HepG2 (cell line): ENCODE data around the gene ADAT3. TPM values are rescaled to one million over a fixed set of nuclear protein-coding genes. Genes with fewer than 3 reads are reported as not detected.
A peak's percentile ranks its signal among the peaks of the same experiment; 100 is the strongest.

Experiments used
- ARID4A ChIP-seq: sonication (generic); formaldehyde crosslinking; IDR thresholded peaks from 2 replicates; pipeline ENCODE4 v1.5.0; 2020; ENCODE audit warnings: mild to moderate bottlenecking, missing genetic modification reagents, borderline replicate concordance
- CBFB ChIP-seq: sonication (generic); formaldehyde crosslinking; IDR thresholded peaks from 2 replicates; pipeline ENCODE4 v1.4.0; 2020; ENCODE audit warnings: missing genetic modification reagents
- CHCHD3 ChIP-seq: sonication (generic); formaldehyde crosslinking; IDR thresholded peaks from 2 replicates; pipeline ENCODE4 v1.8.0; 2022; ENCODE audit warnings: mild to moderate bottlenecking, missing genetic modification reagents, moderate library complexity
- CREM ChIP-seq, 2 experiments: sonication (generic) in 1 of 2; formaldehyde crosslinking in 1 of 2; IDR thresholded peaks; 2 replicates each; pipeline versions ENCODE4 v1.4.0 to v1.6.1; 2016 to 2020; ENCODE audit warnings: antibody characterized with exemption in 1 of 2, mild to moderate bottlenecking in 1 of 2, missing genetic modification reagents in 1 of 2
- EEA1 ChIP-seq: sonication (generic); formaldehyde crosslinking; IDR thresholded peaks from 2 replicates; pipeline ENCODE4 v1.5.1; 2020; ENCODE audit warnings: mild to moderate bottlenecking, missing genetic modification reagents, borderline replicate concordance
- FOXK2 ChIP-seq: fragments of 450-650 bp; IDR thresholded peaks from 2 replicates; pipeline ENCODE4 v1.6.1; 2016
- FOXP1 ChIP-seq, 2 experiments: fragments of 450-650 bp in 1 of 2; IDR thresholded peaks; 2 replicates each; pipeline ENCODE4 v1.6.1; 2017 to 2018; ENCODE audit warnings: antibody characterized with exemption in 1 of 2
- GABPB1 ChIP-seq: IDR thresholded peaks from 2 replicates; pipeline ENCODE4 v1.6.1; 2016; ENCODE audit warnings: mild to moderate bottlenecking, missing genetic modification reagents, moderate library complexity, missing compliant biosample characterization
- KDM2A ChIP-seq: sonication (generic); formaldehyde crosslinking; IDR thresholded peaks from 2 replicates; pipeline ENCODE4 v1.4.0; 2020; ENCODE audit warnings: low read depth, missing genetic modification reagents, borderline replicate concordance
- KDM5B ChIP-seq: sonication (generic); formaldehyde crosslinking; IDR thresholded peaks from 2 replicates; pipeline ENCODE4 v1.4.0; 2020; ENCODE audit warnings: missing genetic modification reagents, mild to moderate bottlenecking, borderline replicate concordance
- KLF15 ChIP-seq: sonication (generic); formaldehyde crosslinking; IDR thresholded peaks from 2 replicates; pipeline ENCODE4 v1.8.1; 2023; ENCODE audit warnings: borderline replicate concordance, mild to moderate bottlenecking, inconsistent platforms, missing genetic modification reagents, mixed read lengths
- PHF20 ChIP-seq: sonication (generic); formaldehyde crosslinking; IDR thresholded peaks from 2 replicates; pipeline ENCODE4 v1.5.0; 2020; ENCODE audit warnings: mild to moderate bottlenecking, missing genetic modification reagents
- REL ChIP-seq: sonication (generic); formaldehyde crosslinking; conservative IDR thresholded peaks from 2 replicates; pipeline ENCODE4 v1.8.0; 2022; ENCODE audit warnings: mild to moderate bottlenecking, missing genetic modification reagents, moderate library complexity
- RFXANK ChIP-seq: IDR thresholded peaks from 2 replicates; pipeline ENCODE4 v1.6.1; 2016
- SAP130 ChIP-seq: IDR thresholded peaks from 2 replicates; pipeline ENCODE4 v1.6.1; 2016; ENCODE audit warnings: low read depth
- SRY ChIP-seq: sonication (generic); formaldehyde crosslinking; IDR thresholded peaks from 2 replicates; pipeline ENCODE4 v1.8.0; 2022; ENCODE audit warnings: mild to moderate bottlenecking, missing genetic modification reagents
- U2AF1 ChIP-seq: fragments of 200-400 bp; formaldehyde crosslinking; optimal IDR thresholded peaks from 2 replicates; pipeline ENCODE3; 2017; ENCODE audit warnings: mild to moderate bottlenecking, low read depth, low read length
- ZFY ChIP-seq: sonication (generic); formaldehyde crosslinking; IDR thresholded peaks from 2 replicates; pipeline ENCODE4 v1.4.0; 2020; ENCODE audit warnings: missing genetic modification reagents
- ZNF232 ChIP-seq: sonication (generic); formaldehyde crosslinking; IDR thresholded peaks from 2 replicates; pipeline ENCODE4 v1.4.0; 2020; ENCODE audit warnings: missing genetic modification reagents, borderline replicate concordance
- ZNF33B ChIP-seq: sonication (generic); formaldehyde crosslinking; IDR thresholded peaks from 2 replicates; pipeline ENCODE4 v1.5.1; 2020; ENCODE audit warnings: mild to moderate bottlenecking, missing genetic modification reagents
- ZNF446 ChIP-seq: sonication (generic); formaldehyde crosslinking; IDR thresholded peaks from 2 replicates; pipeline ENCODE4 v1.5.0; 2020; ENCODE audit warnings: mild to moderate bottlenecking, missing genetic modification reagents
- ZNF574 ChIP-seq: sonication (generic); formaldehyde crosslinking; IDR thresholded peaks from 2 replicates; pipeline ENCODE4 v1.4.0; 2020; ENCODE audit warnings: missing genetic modification reagents
- ZNF674 ChIP-seq: sonication (generic); formaldehyde crosslinking; IDR thresholded peaks from 2 replicates; pipeline ENCODE4 v1.5.0; 2020; ENCODE audit warnings: low read depth, mild to moderate bottlenecking, missing genetic modification reagents
- ZNF766 ChIP-seq: sonication (generic); formaldehyde crosslinking; IDR thresholded peaks from 2 replicates; pipeline ENCODE4 v1.5.0; 2020; ENCODE audit warnings: missing genetic modification reagents, borderline replicate concordance
- polyA plus RNA-seq, 8 experiments: library from polyadenylated mRNA; depleted of rRNA in 3 of 8; stranded (reverse) in 7 of 8; unstranded in 1 of 8; fragments of >200 nt; fragmentation: Illumina TruSeq in 4 of 8; extraction: Trizol in 4 of 8; gene quantifications; 2 replicates each; pipeline versions ENCODE4 v1.2.1 to v1.2.3, GENCODE V29; 2011 to 2016; ENCODE audit warnings: low read depth in 4 of 8, missing spikeins in 1 of 8, mixed read lengths in 1 of 8; ENCODE audit not compliant: insufficient read depth in 1 of 8
- total RNA-seq, 5 experiments: library from RNA; depleted of rRNA; stranded (reverse); fragments of >200 nt; fragmentation: Illumina TruSeq; extraction: Trizol; gene quantifications; 2 replicates each; pipeline ENCODE4 v1.2.3, GENCODE V29; 2016; ENCODE audit warnings: low read depth in 1 of 5

The ADAT3 gene
- total and polyA plus RNA-seq, 2 of the 13 experiments (the other 11 are each of a cell fraction or from before 2014, with no cell fraction given): 0.95 to 3.5 TPM

DNA sequence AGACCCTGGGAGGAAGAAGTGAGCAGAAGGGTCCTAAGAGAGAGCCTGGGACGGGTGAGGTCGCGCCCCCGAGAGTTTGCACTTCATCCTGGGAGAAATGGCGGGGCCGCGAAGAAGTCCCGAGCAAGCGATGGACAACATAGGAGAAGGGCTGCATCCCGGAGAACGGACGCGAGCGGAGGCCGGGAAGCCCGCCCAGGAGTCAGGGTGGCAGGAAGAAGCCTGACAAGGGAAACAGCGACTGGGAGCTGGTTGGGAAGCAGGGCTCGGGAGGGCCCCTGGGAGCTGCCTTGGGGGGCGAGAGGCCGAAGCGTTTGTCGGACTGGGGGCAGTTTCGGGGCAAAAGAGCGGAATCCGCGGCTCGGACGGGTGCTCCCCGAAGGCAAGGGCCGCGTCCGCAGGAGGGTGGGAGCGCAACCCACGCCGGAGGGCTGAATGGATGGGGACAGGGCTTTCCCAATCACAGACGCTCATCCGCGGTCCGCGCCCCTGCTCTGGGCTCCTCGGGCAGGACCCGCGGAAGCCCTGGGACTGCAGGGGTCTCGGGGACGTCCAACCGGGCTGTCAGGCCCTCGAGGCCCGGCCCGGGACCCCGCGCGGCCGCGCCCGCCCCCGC, 20.4 kb upstream of the ADAT3 start (continued):
- TF ChIP-seq KDM5B (CRISPR knock-in tag) (peak; percentile 63; the same call in 1 of the 2 replicates), ZNF574 (0 out of 2 replicates have a peak, but pooled peaks have one; percentile 4), ZNF766 (no peak), REL (CRISPR knock-in tag) (0 out of 2 replicates have a peak, but pooled peaks have one; percentile 2), PHF20 (CRISPR knock-in tag) (0 out of 2 replicates have a peak, but pooled peaks have one; percentile 7), CBFB (CRISPR knock-in tag) (0 out of 2 replicates have a peak, but pooled peaks have one; percentile 4), ARID4A (CRISPR knock-in tag) (peak; percentile 45), ZNF232 (CRISPR knock-in tag) (0 out of 2 replicates have a peak, but pooled peaks have one; percentile 24), SRY (CRISPR knock-in tag) (peak; percentile 30; the same call in 1 of the 2 replicates), ZNF674 (CRISPR knock-in tag) (0 out of 2 replicates have a peak, but pooled peaks have one; percentile 44), SAP130 (CRISPR knock-in tag) (peak; percentile 9; the same call in 1 of the 2 replicates), RFXANK (no peak), U2AF1 (no peak), KDM2A (CRISPR knock-in tag) (peak; percentile 44; the same call in 1 of the 2 replicates), ZNF33B (CRISPR knock-in tag) (0 out of 2 replicates have a peak, but pooled peaks have one; percentile 42), KLF15 (no peak), CHCHD3 (CRISPR knock-in tag) (0 out of 2 replicates have a peak, but pooled peaks have one; percentile 11), FOXP1 (IDR thresholded peaks at IDR 0.05) (no peak), FOXP1 (CRISPR knock-in tag; IDR thresholded peaks at IDR 0.05) (no peak), CREM (IDR thresholded peaks at IDR 0.05) (no peak), CREM (CRISPR knock-in tag; IDR thresholded peaks at IDR 0.05) (no peak), ZFY (peak; percentile 43), EEA1 (0 out of 2 replicates have a peak, but pooled peaks have one; percentile 54), GABPB1 (CRISPR knock-in tag) (peak; percentile 44; the same call in 1 of the 2 replicates), FOXK2 (no peak), ZNF446 (CRISPR knock-in tag) (0 out of 2 replicates have a peak, but pooled peaks have one; percentile 30)
- TF ChIP-seq, all 625 proteins: peak for 27
